HG03439 (cell line): ENCODE data around the gene SPATS2L.

Experiments
- ATAC-seq: cut with Tn5 transposase; IDR thresholded peaks from one replicate; pipeline ENCODE4 v1.9.1; 2021; ENCODE audit warnings: mild to moderate bottlenecking, moderate library complexity; ENCODE audit not compliant: unreplicated experiment

SPATS2L gene

DNA sequence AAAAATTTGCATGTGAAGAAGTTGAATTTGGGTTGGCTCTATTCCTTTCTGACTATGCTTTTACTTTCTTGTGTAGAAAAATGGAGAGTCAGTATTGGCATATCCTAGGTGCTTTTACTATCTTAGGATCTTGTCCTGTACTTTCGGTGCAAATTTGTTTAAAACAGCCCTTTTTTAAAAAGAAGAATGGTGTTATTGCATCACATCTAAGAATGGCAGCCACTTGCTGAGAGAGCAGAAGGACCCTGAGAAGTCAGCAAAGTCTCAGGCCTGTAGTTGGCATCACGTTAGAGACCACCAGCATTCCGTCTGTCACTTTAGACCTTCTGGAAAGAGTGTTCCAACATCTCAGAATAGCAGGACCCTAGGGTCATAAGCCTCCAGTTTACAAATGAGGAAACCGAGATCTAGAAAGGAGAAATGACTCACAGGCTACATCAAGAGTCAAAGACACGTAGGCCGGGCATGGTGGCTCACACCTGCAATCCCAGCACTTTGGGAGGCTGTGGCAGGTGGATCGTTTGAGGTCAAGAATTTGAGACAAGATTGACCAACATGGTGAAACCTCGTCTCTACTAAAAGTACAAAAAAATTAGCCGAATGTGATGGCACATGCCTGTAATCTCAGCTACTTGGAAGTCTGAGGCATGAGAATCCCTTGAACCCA, 42.5 kb downstream of the SPATS2L start:
- no peak for ATAC-seq

DNA sequence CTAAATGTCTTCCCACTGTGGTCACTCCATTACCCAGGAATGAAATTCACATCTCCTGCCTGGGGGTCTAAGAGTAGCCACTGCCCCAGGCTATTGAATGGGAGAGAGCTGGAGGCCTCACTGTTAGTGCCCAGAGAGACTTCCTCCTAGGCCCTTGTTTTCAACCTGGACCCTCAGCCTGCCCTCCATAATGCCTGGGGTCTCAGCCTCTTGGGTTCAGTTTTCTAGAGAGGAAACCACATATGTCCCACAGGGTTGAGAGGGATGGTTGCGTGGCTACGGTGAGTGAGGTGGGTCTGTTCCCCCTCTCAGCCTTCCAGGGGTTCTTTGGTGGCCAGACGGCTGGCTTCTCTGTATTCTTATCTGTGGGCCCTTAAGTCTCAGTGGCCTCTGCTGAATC, 43.4 kb downstream of the SPATS2L start:
- ATAC-seq, result no peak

DNA sequence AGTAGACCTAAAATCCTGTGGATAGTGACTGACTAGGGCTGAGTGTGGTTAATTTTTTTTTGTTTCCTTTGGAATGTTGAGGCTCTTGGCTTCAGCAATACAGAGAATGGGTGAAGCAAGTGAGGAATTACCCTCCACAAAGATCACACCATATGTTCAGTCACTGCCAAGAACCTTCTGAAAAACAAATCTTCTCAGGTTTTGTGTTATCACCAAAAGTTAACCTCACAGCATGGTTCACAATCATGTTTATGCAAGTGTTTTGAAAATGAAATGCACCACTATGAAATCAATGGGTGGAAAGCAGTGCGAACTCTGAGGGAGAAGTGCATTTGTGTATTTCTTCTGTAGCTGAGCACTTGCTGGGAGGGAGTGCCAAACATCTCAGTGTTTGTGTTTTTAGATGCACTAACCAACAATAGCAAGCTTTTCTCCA, 44.4 kb downstream of the SPATS2L start:
- ATAC-seq, result no peak

DNA sequence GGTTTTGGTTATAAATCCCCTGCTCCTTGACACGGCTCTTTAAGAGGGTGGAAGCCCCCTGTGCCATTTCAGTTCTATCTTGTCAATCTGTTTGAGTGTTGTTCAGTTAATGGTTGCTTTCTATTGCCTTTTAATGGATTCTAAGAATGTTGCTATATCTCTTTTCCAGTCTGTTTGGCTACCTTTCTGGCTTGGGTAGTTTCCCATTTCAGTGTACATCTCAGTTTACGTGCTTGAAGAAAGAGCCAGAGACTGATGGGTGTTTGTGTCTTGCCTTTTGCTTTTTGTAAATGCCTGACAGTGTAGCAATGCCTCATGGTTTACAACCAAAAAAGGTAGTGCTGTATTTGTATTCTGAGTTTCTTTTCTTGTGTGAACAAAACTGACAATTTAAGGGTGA, 45.3 kb downstream of the SPATS2L start:
- ATAC-seq, result no peak

DNA sequence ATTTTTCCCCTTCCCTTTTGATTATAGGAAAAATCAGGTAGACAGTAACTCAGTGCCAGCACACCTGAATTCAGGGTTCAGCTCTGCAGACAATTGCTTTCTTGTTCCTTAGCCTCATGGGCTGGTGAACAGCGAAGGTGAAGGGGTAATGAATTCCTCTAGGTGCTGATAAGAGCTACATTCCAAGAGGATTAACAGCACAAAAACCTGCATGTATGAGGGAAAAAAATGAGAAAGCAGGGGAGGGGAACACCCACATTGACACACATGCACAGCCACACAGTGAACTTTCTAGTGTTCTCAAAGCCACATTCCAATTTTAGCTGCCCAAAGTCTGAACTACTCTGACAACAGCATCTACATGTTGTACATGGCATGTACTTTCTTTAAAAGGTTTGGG, 46.1 kb downstream of the SPATS2L start:
- ATAC-seq, result no peak

DNA sequence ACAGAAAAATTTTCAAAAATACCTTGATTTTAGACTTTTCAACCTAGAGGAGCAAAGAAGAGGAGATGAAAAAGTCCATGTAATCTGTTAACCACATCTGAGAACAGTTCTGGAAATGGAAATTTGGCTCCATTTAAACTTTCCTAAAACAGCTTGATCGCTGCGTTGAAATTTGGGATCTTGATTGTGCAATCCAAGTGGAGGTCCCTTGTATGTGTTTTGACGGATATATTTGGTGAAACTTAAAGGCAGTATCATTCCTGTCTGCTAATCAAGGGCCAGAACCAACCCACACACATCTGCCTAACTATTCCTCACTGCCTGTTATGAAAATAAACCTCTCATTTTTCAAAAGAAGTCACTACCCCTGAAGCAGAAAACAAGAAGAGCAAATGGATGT, 46.6 kb downstream of the SPATS2L start:
- ATAC-seq, result no peak

DNA sequence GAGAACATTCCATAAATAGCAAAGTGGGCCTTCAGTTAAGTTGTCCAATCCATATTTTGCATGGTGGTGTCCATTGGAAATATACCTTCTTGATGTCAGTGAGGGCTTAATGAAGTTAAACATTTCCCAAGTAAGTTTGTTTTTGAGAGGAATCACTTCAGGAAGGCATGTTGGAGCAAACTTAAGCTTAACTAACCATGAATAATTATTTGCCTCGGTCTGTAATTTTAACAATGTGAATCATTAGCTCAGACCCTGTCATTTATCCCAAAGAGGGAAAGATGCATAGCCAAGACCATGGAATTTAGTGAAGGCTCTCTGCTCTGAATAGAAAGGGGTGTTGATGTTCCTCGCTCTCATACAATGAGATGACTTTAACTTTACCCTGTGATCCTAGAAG, 47.4 kb downstream of the SPATS2L start:
- no peak for ATAC-seq

DNA sequence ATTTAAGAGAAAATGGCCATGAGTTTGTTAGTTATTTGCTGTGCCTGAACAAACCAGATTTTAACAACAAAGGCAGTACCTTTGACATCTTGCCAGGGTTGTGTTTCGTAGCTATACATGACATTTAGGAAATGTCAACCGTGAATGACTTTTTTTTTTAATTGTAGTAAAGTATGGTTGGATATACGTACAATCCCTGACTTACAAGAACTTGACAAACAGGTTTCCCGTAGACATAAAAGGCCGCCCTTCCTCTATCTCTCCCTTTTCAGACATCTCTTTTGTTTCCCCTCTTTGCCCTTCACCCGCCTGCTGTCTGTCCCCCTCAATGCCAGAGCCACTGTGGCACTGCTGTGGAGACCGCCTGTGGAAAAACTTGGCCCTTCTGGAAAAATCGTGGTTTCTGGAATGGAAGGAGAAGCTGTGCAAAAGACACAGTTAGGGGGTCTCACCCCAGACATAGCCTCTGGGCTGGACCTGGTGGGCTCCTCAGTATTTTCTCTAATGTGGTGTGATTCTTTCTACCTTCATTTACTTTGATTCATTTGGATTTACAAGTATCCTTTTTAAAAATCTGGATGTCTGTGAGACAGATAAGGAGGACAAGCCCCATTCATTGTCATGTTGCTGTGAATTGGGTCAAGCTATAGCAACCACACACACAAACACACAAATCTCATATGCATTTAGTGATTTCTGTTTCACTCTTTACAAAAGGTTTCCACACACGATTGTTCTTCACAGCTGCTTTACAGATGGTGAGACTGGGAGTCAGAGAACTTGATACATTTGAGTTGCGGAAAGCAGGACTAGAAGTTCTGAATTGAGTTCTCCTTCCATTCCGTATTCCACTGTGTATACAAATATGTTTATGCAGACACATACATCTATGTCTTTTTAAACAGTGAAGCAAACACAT, 48.6 kb downstream of the SPATS2L start:
- no peak for ATAC-seq

DNA sequence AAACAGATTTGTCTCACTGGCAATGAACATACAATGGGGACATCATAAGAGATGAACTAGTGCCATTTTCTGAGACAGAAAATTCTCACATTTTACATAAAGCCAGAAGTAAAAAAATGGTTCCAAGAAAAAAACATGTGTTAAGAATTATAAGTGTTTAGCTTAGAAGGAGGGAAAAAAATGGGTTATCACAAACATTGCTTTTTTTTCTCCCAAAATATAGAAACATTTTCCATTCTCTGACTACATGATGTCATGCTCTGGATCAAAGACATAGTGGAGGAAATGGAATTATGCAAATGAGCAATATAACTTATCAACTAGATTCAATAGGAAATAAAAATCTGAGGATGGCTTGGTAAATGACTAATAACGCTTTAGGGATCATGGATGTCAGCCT, 49.8 kb downstream of the SPATS2L start:
- ATAC-seq, result no peak

DNA sequence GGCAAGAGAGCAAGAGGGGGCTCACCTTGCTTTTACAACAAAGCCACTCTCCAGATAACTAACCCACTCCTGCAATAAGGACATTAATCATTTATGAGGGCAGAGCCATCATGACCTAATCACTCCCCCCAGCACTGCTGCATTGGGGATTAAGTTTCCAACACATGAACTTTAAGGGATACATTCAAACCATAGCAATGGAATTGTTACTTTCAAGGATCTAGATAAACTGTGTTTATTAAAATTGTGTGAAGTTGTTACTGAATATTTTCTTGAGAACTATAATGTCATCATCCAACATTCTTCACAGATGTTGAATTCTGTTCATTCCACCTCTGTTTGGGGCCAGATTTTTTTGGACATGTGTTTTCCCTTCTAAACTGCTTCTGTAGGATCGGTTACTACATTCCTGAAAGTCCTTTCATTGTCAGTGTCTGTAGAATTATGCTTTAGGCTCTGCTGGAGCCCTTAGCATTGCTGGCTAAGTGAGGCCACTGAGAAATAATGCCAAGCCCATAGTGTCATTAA, 50.4 kb downstream of the SPATS2L start:
- no peak for ATAC-seq

DNA sequence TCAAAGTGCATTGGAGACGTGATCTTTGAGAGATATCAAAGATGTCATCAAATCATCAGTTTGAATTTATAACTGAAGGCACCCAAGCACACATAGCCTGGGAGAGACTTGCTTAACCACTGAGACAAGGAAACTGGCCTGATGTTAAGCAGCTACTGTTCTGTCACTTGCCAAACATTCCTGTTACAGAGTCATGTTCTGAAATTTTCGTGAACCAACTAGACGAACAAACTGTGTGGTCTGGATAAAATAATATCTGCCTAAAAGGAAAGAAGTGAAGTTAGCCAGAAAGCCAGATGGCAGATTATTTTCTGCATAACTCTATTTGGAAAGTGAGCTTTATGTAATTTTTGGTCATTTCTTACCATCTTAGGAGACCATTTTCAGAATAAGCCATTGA, 51.4 kb downstream of the SPATS2L start:
- no peak for ATAC-seq

DNA sequence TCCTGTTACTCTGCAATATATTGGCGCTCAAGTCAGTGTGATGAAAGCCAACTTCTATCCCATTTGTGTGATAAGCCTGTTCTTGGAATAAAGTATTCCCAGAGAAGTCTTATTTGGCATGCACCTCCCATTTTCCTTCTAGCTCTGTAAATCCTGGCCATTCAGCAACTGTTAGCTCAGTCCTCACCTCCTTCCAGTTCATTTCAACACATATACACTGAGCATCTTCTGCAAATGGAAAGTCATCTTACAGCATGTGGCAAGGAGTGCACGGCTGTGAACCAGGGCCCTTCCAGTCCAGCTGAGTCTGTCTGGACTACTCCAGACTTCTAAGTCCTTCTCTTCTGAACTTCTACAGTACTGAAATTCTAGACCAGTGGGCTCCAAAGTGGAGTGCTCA, 53.1 kb downstream of the SPATS2L start:
- no peak for ATAC-seq

DNA sequence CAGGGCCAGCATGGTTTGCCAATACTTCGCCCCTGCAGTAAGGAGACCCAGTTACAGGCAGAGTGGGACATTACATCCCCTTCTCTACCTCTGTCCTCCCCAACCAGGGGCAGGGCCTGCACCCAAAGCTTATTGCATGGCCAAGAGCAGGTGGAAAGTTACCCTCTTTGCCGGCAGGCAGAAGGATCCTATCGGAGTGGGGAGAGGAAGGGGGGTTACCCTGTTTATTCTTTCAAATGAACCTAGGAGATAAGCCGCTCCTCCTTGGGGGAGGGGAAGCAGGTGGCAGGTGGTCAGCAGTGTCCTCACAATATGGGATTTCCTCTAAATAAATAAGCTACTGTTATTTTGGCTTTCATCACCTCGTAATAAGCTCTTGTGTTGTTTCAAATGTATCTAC, 53.9 kb downstream of the SPATS2L start:
- no peak for ATAC-seq

DNA sequence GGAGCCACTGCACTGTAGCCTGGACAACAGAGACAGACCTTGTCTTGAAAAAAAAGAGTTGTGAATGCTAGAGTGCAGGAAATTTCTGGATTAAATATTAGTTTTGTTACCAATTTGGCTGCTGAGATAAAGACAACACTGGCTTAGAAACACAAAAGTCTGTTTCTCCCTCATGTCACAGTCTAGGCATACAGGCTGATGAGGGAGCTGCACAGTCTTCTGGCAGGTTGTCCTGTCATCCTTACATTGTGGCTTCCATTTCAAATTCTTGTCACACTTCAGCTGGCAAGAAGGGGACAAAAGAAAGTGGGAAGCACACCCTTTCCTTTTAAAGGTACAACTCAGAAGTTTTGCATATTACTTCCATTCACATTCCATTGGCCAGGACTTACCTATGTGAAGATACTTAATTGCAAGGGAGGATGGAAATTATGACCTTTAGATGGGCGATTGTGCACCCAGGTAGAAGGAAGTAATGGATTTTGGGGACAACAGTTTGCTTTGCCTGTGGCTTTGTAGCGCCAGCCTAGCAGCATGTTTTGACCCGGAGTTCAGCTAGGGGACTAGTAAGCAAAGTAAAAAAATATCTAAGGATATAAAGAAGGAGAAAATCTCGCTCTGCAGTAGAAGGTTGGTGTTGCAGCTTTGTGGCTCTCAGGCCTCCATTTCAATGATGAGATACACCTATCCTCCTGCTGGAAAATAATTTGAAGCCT, 55.9 kb downstream of the SPATS2L start:
- no peak for ATAC-seq

DNA sequence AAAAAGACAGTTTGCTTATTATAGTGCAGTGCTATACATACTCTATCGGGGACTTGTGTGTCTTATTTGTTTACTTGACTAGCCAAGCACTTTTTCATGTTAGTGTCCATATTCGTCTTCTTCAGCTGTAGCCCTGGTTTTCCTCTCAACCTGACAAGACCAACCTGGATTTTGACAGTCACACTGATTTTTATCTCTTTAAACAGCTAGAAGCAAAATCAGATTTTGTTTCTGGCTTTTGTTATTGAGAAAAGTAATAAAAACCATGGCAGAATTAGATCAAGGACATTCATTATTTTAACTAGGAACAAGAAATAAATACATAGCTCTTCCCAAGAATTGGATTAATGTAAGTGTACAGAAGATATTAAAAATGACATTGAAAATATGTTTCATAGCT, 56.8 kb downstream of the SPATS2L start:
- ATAC-seq, result no peak

DNA sequence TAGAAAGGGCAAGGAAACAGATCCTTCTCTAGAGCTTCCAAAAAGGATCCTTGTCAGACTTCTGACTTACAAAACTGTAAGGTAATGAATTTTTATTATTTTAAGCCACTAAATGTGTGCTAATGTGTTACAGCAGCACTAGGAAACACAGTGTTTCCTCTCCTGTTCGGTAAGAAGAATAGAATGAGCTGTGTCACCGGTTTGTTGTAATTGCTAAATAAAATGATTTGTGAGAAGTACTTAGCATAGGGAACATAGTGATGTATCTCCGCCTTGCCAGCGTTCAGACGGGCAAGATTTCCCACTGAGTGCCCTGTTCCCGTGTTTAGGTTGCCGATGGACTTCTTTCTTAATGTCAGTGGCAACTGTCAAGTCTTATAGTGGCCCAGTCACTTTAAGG, 57.6 kb downstream of the SPATS2L start:
- no peak for ATAC-seq

DNA sequence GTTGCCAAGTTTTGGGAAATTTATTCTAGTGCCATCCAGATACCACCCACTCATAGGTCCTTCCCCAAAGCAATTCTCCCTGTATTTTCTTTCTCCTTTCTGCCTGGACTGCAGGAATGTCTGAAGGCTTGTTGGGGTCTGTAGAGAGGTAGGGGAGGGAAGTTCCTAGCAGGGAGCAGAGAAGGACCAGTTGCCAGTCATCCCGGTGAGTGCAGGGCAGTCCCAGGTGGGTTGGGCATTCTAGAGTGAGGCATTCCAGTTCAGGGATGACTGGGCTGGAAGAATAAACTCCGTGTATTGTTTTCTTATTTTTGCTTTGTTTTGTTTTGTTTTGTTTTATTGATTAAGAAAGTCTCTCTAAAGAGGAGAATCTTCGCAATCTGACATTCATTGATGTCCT, 58.1 kb downstream of the SPATS2L start:
- no peak for ATAC-seq

DNA sequence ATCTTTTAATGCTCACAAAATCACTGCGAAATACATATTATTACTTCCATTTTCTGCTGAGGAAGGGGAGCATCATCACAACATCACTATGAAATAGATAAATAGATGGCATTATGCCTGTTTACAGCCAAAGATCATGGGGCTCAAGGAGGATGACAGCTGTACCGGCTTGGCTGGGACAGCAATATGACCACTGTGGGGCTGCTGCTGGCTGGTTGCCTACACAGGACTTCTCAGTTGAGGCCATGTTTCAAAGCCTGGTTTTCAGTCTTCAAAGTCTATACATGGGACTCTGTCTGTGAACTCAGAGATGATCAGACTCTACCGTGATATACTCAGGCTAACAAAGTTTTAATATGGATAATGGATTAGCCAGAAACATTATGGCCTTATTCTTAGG, 58.7 kb downstream of the SPATS2L start:
- no peak for ATAC-seq

DNA sequence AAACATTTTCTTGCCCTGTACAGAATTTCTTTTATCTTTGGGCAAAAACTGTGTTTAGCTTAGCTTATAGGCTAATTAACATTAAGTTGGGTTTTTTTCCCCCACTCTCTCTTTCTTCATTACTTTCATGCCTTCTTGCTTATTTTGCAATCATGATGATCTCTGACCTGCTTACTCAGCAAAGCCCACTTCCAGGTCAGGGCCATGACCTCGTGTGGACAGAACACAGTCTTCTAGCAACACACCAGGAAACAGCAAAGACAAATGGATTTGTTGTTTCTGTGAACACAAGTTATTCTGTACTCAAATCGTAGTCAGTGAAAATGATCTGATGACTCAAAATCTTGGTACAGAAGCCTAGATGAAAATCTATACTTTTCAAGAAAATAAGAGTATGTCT, 60.7 kb downstream of the SPATS2L start:
- no peak for ATAC-seq

DNA sequence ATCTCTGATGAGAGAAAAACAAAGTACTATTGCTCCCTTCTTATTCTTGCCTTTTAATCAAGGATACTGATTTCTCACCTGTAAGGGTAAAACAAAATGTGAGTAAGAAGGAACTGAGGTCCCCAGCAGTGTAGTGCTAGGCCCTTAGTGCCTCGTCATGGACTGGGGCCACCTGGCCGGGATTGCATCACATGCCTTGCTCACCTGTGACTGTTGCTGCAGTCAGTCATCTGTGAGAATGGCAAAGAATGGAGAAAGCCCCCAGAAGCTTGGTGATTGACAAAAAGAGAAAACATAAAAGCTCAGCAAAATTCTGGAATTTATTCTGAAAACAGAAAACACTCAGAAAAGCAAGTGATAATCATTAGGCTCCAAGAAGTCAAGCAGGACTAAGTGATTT, 63.4 kb downstream of the SPATS2L start:
- no peak for ATAC-seq

DNA sequence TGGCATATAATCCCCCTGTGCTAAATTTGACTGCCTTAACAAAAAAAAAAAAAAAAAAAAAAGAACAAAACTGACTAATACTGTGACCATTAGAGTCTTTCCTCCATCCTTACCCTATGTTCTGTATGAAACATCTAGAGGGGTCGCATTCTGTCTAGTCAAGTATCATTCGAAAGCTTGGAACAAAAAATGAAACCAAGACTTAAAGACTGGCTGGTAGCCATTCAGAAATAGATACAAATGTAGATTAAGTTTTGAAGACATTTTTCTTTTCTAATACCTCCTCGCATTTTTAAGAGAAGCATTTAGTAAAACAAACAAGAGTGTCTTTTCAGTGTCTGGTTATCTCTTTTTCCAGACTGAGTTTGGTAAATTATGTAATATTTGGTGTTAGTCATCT, 66.7 kb downstream of the SPATS2L start:
- ATAC-seq, result no peak
